CD14-positive monocyte (primary cell): ENCODE results near the gene TBR1. TPM values are rescaled to one million over a fixed set of nuclear protein-coding genes. Genes with fewer than 3 reads are reported as not detected.

Source experiments
- DNase-seq, 3 donors: peaks; one replicate each; pipeline ENCODE4 v3.0.0-alpha.2; 2011 to 2022
- H2AFZ ChIP-seq: 2 replicates; pipeline ENCODE4 v1.6.0; 2012; ENCODE audit warnings: mild to moderate bottlenecking, low read depth, low read length, inconsistent platforms; ENCODE audit not compliant: insufficient read depth, poor library complexity, severe bottlenecking
- H3K27ac ChIP-seq, 2 donors: 1 replicate in 1 of 2; 2 replicates in 1 of 2; pipeline ENCODE4 v1.5.1; 2012 to 2013; ENCODE audit warnings: low read length in 2 of 2, control low read depth in 1 of 2, inconsistent platforms in 1 of 2, low read depth in 1 of 2, mild to moderate bottlenecking in 1 of 2
- H3K27me3 ChIP-seq, 2 donors: one replicate each; pipeline versions ENCODE4 v1.6.0 to v1.6.1; 2011 to 2013; ENCODE audit warnings: low read length in 2 of 2; ENCODE audit not compliant: control insufficient read depth in 2 of 2, insufficient read depth in 2 of 2
- H3K36me3 ChIP-seq, 2 donors: replicated peaks in 1 of 2; 1 replicate in 1 of 2; 2 replicates in 1 of 2; pipeline versions ENCODE4 v1.5.1 to v1.6.1; 2012 to 2013; ENCODE audit warnings: low read length in 2 of 2, control low read depth in 1 of 2, inconsistent platforms in 1 of 2, mild to moderate bottlenecking in 1 of 2; ENCODE audit not compliant: insufficient read depth in 2 of 2, control insufficient read depth in 1 of 2
- H3K4me1 ChIP-seq, 2 donors: 1 replicate in 1 of 2; 2 replicates in 1 of 2; pipeline versions ENCODE4 v1.5.1 to v1.6.1; 2012 to 2013; ENCODE audit warnings: low read length in 2 of 2, control low read depth in 1 of 2, inconsistent platforms in 1 of 2, mild to moderate bottlenecking in 1 of 2, moderate library complexity in 1 of 2; ENCODE audit not compliant: insufficient read depth in 2 of 2, control insufficient read depth in 1 of 2
- H3K4me2 ChIP-seq: replicated peaks from 2 replicates; pipeline ENCODE3; 2012; ENCODE audit warnings: low read length, moderate library complexity, mild to moderate bottlenecking; ENCODE audit not compliant: poor library complexity, severe bottlenecking; ENCODE audit errors: extremely low read depth
- H3K4me3 ChIP-seq, 3 experiments: fragments of 200-600 bp in 1 of 3; sonication (generic) in 1 of 3; replicated peaks in 1 of 3; 1 replicate in 2 of 3; 2 replicates in 1 of 3; pipeline ENCODE4 v1.5.1; 2011 to 2013; ENCODE audit warnings: low read length in 3 of 3, mild to moderate bottlenecking in 3 of 3, control low read depth in 2 of 3, low read depth in 2 of 3, inconsistent platforms in 1 of 3, moderate library complexity in 1 of 3
- H3K79me2 ChIP-seq: 2 replicates; pipeline ENCODE4 v1.6.0; 2012; ENCODE audit warnings: mild to moderate bottlenecking, control low read depth, inconsistent platforms, low read length, moderate library complexity; ENCODE audit not compliant: insufficient read depth
- H3K9ac ChIP-seq: 2 replicates; pipeline ENCODE4 v1.6.0; 2017; ENCODE audit warnings: low read length, mild to moderate bottlenecking; ENCODE audit not compliant: insufficient read depth, poor library complexity, severe bottlenecking
- H3K9me3 ChIP-seq, 2 donors: replicated peaks in 1 of 2; 1 replicate in 1 of 2; 2 replicates in 1 of 2; pipeline versions ENCODE4 v1.5.1 to v1.6.1; 2012 to 2013; ENCODE audit warnings: low read length in 2 of 2, control low read depth in 1 of 2; ENCODE audit not compliant: control insufficient read depth in 1 of 2, insufficient read depth in 1 of 2
- H4K20me1 ChIP-seq: 2 replicates; pipeline ENCODE4 v1.6.0; 2012; ENCODE audit warnings: mild to moderate bottlenecking, low read length, control low read depth, moderate library complexity; ENCODE audit not compliant: insufficient read depth
- H3K27ac Mint-ChIP-seq, 7 donors: one replicate each; pipeline ENCODE4 v1.8.0; 2020; ENCODE audit warnings: mild to moderate bottlenecking in 7 of 7, mixed read lengths in 7 of 7, moderate library complexity in 6 of 7, inconsistent platforms in 2 of 7
- H3K27me3 Mint-ChIP-seq, 3 donors: one replicate each; pipeline ENCODE4 v1.8.0; 2021 to 2022; ENCODE audit warnings: low read depth in 3 of 3, mild to moderate bottlenecking in 3 of 3, mixed read lengths in 3 of 3, moderate library complexity in 3 of 3, inconsistent platforms in 1 of 3
- H3K36me3 Mint-ChIP-seq, 2 donors: one replicate each; pipeline ENCODE4 v1.8.0; 2020; ENCODE audit warnings: mixed read lengths in 2 of 2, inconsistent platforms in 1 of 2, mild to moderate bottlenecking in 1 of 2
- H3K4me1 Mint-ChIP-seq: one replicate; pipeline ENCODE4 v1.8.0; 2020; ENCODE audit warnings: mild to moderate bottlenecking, mixed read lengths
- H3K4me3 Mint-ChIP-seq, 2 donors: one replicate each; pipeline ENCODE4 v1.8.0; 2020; ENCODE audit warnings: mild to moderate bottlenecking in 2 of 2, mixed read lengths in 2 of 2, moderate library complexity in 1 of 2
- H3K9me3 Mint-ChIP-seq, 7 donors: one replicate each; pipeline ENCODE4 v1.8.0; 2020 to 2022; ENCODE audit warnings: mixed read lengths in 7 of 7, mild to moderate bottlenecking in 6 of 7, moderate library complexity in 6 of 7, inconsistent platforms in 2 of 7
- CTCF ChIP-seq: fragments of 200-600 bp; IDR thresholded peaks from one replicate; pipeline ENCODE4 v1.8.0; 2022; ENCODE audit warnings: antibody characterized with exemption, mild to moderate bottlenecking
- WGBS: methylation state at CpG from one replicate; pipeline ENCODE4 v1.1.5; 2013; ENCODE audit warnings: missing lambda C conversion rate; ENCODE audit not compliant: insufficient coverage; 5-methylcytosine and 5-hydroxymethylcytosine counted together
- intact Hi-C, 2 donors: fragments of 100-400 bp; cut with micrococcal nuclease; formaldehyde crosslinking; loops; one replicate each; pipeline versions ENCODE4 v1.15.0 to v1.15.1; 2023
- polyA plus RNA-seq, 3 donors: library from polyadenylated mRNA; depleted of rRNA in 1 of 3; unstranded in 2 of 3; stranded (reverse) in 1 of 3; fragments of 300-500 nt in 2 of 3; fragments of >200 nt in 1 of 3; fragmentation: Illumina TruSeq in 2 of 3; gene quantifications; 1 replicate in 2 of 3; 2 replicates in 1 of 3; pipeline ENCODE4 v1.2.3, GENCODE V29; 2012 to 2021

TBR1 gene
- polyA plus RNA-seq, 3 donors: not detected

DNA sequence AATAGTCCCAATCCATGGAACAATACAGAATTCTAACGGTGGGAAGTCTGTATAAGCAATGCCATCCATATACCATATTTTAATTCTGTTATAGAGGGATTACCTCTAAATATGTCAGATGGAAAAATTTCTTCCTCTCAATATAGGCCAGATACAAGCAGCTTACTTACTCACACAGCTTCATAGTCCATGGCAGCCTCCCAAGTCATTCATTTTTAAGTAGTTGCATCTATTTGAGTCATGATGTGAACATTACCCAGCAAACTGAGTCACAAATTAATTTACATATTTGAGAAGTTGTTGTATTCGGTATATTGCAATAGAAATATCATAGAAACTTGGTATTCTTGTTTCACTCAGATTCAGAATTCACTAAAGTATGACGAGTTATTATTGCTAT lies 20.3 kb downstream of the TBR1 start:
- no peak overlapping the region for H3K4me3 Mint-ChIP-seq
- Histone ChIP-seq H3K4me1 (no peaks in the 10 kb centered on the region), H3K36me3 (no peaks in the 10 kb centered on the region), H3K27ac (no peak overlapping the region), H4K20me1 (no peaks in the 10 kb centered on the region), H3K9me3 (no peaks in the 10 kb centered on the region), H2AFZ (no peak overlapping the region), H3K79me2 (no peaks in the 10 kb centered on the region), H3K9ac (no peak overlapping the region), H3K4me2 (no peak overlapping the region), H3K27me3 (peaks cover 22 to 27% of the 10 kb centered on the region in 2 donors), H3K4me3 (no peak overlapping the region)
- no peak overlapping the region for H3K27ac Mint-ChIP-seq
- no peak for TF ChIP-seq CTCF
- H3K4me1 Mint-ChIP-seq: no peaks in the 10 kb centered on the region
- peaks cover 0 to 7% (median 2%) of the 10 kb centered on the region in 7 donors for H3K9me3 Mint-ChIP-seq
- H3K27me3 Mint-ChIP-seq: peaks cover 23 to 37% (median 31%) of the 10 kb centered on the region in 3 donors
- intact Hi-C loops: no loop called here
- no peaks in the 10 kb centered on the region for H3K36me3 Mint-ChIP-seq
- no CpG with 5 or more reads among the region's 3 CpGs for WGBS
- DNase-seq: no peak

GRCh38 chr2:161438598-161438997 lies 22.5 kb downstream of the TBR1 start:
- Histone ChIP-seq H3K4me2 (no peak overlapping the region), H3K27ac (no peak overlapping the region), H3K4me1 (no peaks in the 10 kb centered on the region), H2AFZ (no peak overlapping the region), H3K79me2 (no peaks in the 10 kb centered on the region), H3K9ac (no peak overlapping the region), H3K9me3 (no peaks in the 10 kb centered on the region), H3K4me3 (no peak overlapping the region), H3K36me3 (no peaks in the 10 kb centered on the region), H3K27me3 (peaks cover 6 to 9% of the 10 kb centered on the region in 2 donors), H4K20me1 (no peaks in the 10 kb centered on the region)
- 29% methylated on average over 1 of the region's 2 CpGs for WGBS
- Mint-ChIP-seq H3K4me3 (no peak overlapping the region), H3K4me1 (no peaks in the 10 kb centered on the region), H3K9me3 (peaks cover 0 to 7% (median 3%) of the 10 kb centered on the region in 7 donors), H3K36me3 (no peaks in the 10 kb centered on the region), H3K27ac (no peak overlapping the region), H3K27me3 (peaks cover 8 to 29% (median 14%) of the 10 kb centered on the region in 3 donors)
- intact Hi-C loops: no loop called here
- DNase-seq: no peak
- no peak for TF ChIP-seq CTCF
